Ishikawa (cell line): Measurements from ENCODE around the gene ZNF836.

Experiments
- CEBPB ChIP-seq: IDR thresholded peaks from 2 replicates; pipeline ENCODE4 v1.6.1; 2012
- CREB1 ChIP-seq: IDR thresholded peaks from 2 replicates; pipeline ENCODE4 v1.6.1; 2012; ENCODE audit warnings: low read depth
- EGR1 ChIP-seq: IDR thresholded peaks from 2 replicates; pipeline ENCODE4 v1.6.1; 2012
- EP300 ChIP-seq: IDR thresholded peaks from 2 replicates; pipeline ENCODE4 v1.6.1; 2012; ENCODE audit warnings: borderline replicate concordance
- FOXM1 ChIP-seq: IDR thresholded peaks from 2 replicates; pipeline ENCODE4 v1.6.1; 2012; ENCODE audit warnings: low read depth, borderline replicate concordance
- MAX ChIP-seq: IDR thresholded peaks from 2 replicates; pipeline ENCODE4 v1.6.1; 2012
- NFIC ChIP-seq: IDR thresholded peaks from 2 replicates; pipeline ENCODE4 v1.6.1; 2012
- RAD21 ChIP-seq: IDR thresholded peaks from 2 replicates; pipeline ENCODE4 v1.6.1; 2012; ENCODE audit warnings: low read depth
- REST ChIP-seq: IDR thresholded peaks from 2 replicates; pipeline ENCODE4 v1.6.1; 2012; ENCODE audit warnings: low read depth, mild to moderate bottlenecking
- TAF1 ChIP-seq: IDR thresholded peaks from 2 replicates; pipeline ENCODE4 v1.6.1; 2012; ENCODE audit warnings: low read depth, mild to moderate bottlenecking
- TCF12 ChIP-seq: IDR thresholded peaks from 2 replicates; pipeline ENCODE4 v1.6.1; 2012; ENCODE audit warnings: low read depth
- TEAD4 ChIP-seq: IDR thresholded peaks from 2 replicates; pipeline ENCODE4 v1.6.1; 2012
- USF1 ChIP-seq: IDR thresholded peaks from 2 replicates; pipeline ENCODE4 v1.6.1; 2012
- YY1 ChIP-seq: IDR thresholded peaks from 2 replicates; pipeline ENCODE4 v1.6.1; 2012; ENCODE audit warnings: low read depth
- ZBTB7A ChIP-seq: IDR thresholded peaks from 2 replicates; pipeline ENCODE4 v1.6.1; 2012; ENCODE audit warnings: low read depth

The ZNF836 gene

GRCh38 chr19:52187407-52187806, 16.0 kb upstream of the ZNF836 start:
- TF ChIP-seq FOXM1 (no peak), RAD21 (no peak), NFIC (no peak), ZBTB7A (no peak)

- TF ChIP-seq TCF12 (no peak), EP300 (no peak)
These were observed 5.2 kb upstream of the ZNF836 start for GRCh38 chr19:52176574-52176973.

GRCh38 chr19:52172347-52172746, 926 bp upstream of the ZNF836 start:
- TF ChIP-seq EGR1: no peak
- no peak for TF ChIP-seq FOXM1
- no peak for TF ChIP-seq TCF12
- no peak for TF ChIP-seq CREB1

GRCh38 chr19:52170863-52171320, 529 bp downstream of the ZNF836 start:
- TF ChIP-seq USF1 (no peak), CREB1 (no peak), TEAD4 (no peak), RAD21 (no peak), FOXM1 (no peak), REST (no peak), CEBPB (no peak), EP300 (no peak), NFIC (no peak), TCF12 (no peak), ZBTB7A (no peak), YY1 (no peak), EGR1 (no peak)

GRCh38 chr19:52170304-52170703, 1.1 kb downstream of the ZNF836 start:
- TF ChIP-seq YY1: no peak
- no peak for TF ChIP-seq TAF1
- TF ChIP-seq MAX: no peak
- TF ChIP-seq ZBTB7A: no peak
- no peak for TF ChIP-seq TEAD4
- no peak for TF ChIP-seq RAD21
- TF ChIP-seq EGR1: no peak
- no peak for TF ChIP-seq USF1
- no peak for TF ChIP-seq EP300
- TF ChIP-seq CREB1: no peak
- TF ChIP-seq FOXM1: no peak
- TF ChIP-seq REST: no peak
- TF ChIP-seq CEBPB: no peak
- no peak for TF ChIP-seq TCF12
- TF ChIP-seq NFIC: no peak

- TF ChIP-seq MAX: no peak
- no peak for TF ChIP-seq FOXM1
- TF ChIP-seq USF1: no peak
- TF ChIP-seq YY1: no peak
- no peak for TF ChIP-seq TCF12
These were observed 15.6 kb downstream of the ZNF836 start for GRCh38 chr19:52155596-52156359.
